Endothelial cell of umbilical vein (primary cell): ENCODE data around the gene NRAS. TPM values are rescaled to one million over a fixed set of nuclear protein-coding genes. Genes with fewer than 3 reads are reported as not detected.

ENCODE experiments used
- BruUV-seq: library from RNA; stranded (reverse); fragments of 400-500 nt; replicated peaks from 2 replicates; lab custom pipeline; 2021; lab: Mats Ljungman, UMichigan
- CTCF ChIA-PET: fragments of 300-600, 350-600 bp; sonication (Branson Sonifier 250); formaldehyde crosslinking; loops from one replicate; lab custom pipeline; 2021; ENCODE audit warnings: antibody characterized with exemption, inconsistent platforms; lab: Charles Lee
- POLR2A ChIA-PET: fragments of 300-600, 350-600 bp; sonication (Branson Sonifier 250); formaldehyde crosslinking; loops from one replicate; lab custom pipeline; 2021; ENCODE audit warnings: antibody characterized with exemption, inconsistent platforms; lab: Charles Lee
- DNase-seq: peaks from one replicate; pipeline ENCODE4 v3.0.0-alpha.2; 2011; ENCODE audit warnings: low read depth, low spot score
- FAIRE-seq: peaks from 2 replicates; lab custom pipeline; 2011; peaks lifted over from hg19 to GRCh38; lab: Jason Lieb, UNC
- H2AFZ ChIP-seq: 2 replicates; pipeline ENCODE4 v1.6.0; 2012; ENCODE audit warnings: low read depth, low read length, control low read depth, inconsistent platforms
- H3K27ac ChIP-seq: 2 replicates; pipeline ENCODE4 v1.5.1; 2011; ENCODE audit warnings: low read depth, mild to moderate bottlenecking, control low read depth, low read length, moderate library complexity; ENCODE audit not compliant: insufficient read depth
- H3K27me3 ChIP-seq, 2 experiments: 2 replicates each; pipeline versions ENCODE4 v1.6.0 to v1.6.1; 2011; ENCODE audit warnings: low read length in 2 of 2, mixed read lengths in 1 of 2; ENCODE audit not compliant: control insufficient read depth in 2 of 2, insufficient read depth in 2 of 2
- H3K36me3 ChIP-seq, 2 experiments: 2 replicates in 1 of 2; 3 replicates in 1 of 2; pipeline ENCODE4 v1.5.1; 2011; ENCODE audit warnings: low read length in 2 of 2, mild to moderate bottlenecking in 1 of 2, moderate library complexity in 1 of 2; ENCODE audit not compliant: control insufficient read depth in 2 of 2, insufficient read depth in 2 of 2; ENCODE audit errors: extremely low read depth in 1 of 2
- H3K4me1 ChIP-seq: 3 replicates; pipeline ENCODE4 v1.5.1; 2011; ENCODE audit warnings: mild to moderate bottlenecking, low read length; ENCODE audit not compliant: control insufficient read depth, insufficient read depth; ENCODE audit errors: extremely low read depth
- H3K4me2 ChIP-seq: 2 replicates; pipeline ENCODE4 v1.6.1; 2011; ENCODE audit warnings: low read length, control low read depth, mixed read lengths; ENCODE audit not compliant: insufficient read depth
- H3K4me3 ChIP-seq, 3 experiments: fragments of 200-600 bp in 1 of 3; sonication (generic), shearing (Covaris generic) in 1 of 3; replicated peaks in 1 of 3; 2 replicates each; pipeline ENCODE4 v1.5.1; 2011 to 2016; ENCODE audit warnings: control low read depth in 3 of 3, low read length in 3 of 3, mild to moderate bottlenecking in 2 of 3, inconsistent platforms in 1 of 3, low read depth in 1 of 3, moderate library complexity in 1 of 3; ENCODE audit not compliant: insufficient read depth in 1 of 3
- H3K79me2 ChIP-seq: 2 replicates; pipeline ENCODE4 v1.6.0; 2012; ENCODE audit warnings: low read length, inconsistent platforms; ENCODE audit not compliant: control insufficient read depth, insufficient read depth
- H3K9ac ChIP-seq: replicated peaks from 2 replicates; pipeline ENCODE3; 2011; ENCODE audit warnings: low read length, control low read depth; ENCODE audit not compliant: insufficient read depth; ENCODE audit errors: extremely low read depth
- H3K9me1 ChIP-seq: replicated peaks from 3 replicates; pipeline ENCODE4 v1.6.0; 2011; ENCODE audit warnings: mild to moderate bottlenecking, low read length; ENCODE audit not compliant: control insufficient read depth, insufficient read depth; ENCODE audit errors: extremely low read depth
- H3K9me3 ChIP-seq: replicated peaks from 2 replicates; pipeline ENCODE4 v1.5.1; 2012; ENCODE audit warnings: low read length, inconsistent platforms; ENCODE audit not compliant: control insufficient read depth, insufficient read depth
- H4K20me1 ChIP-seq: replicated peaks from 2 replicates; pipeline ENCODE3; 2011; ENCODE audit warnings: mild to moderate bottlenecking, low read length; ENCODE audit not compliant: control insufficient read depth, insufficient read depth; ENCODE audit errors: extremely low read depth
- CTCF ChIP-seq, 2 donors: IDR thresholded peaks; 1 replicate in 1 of 2; 2 replicates in 1 of 2; pipeline ENCODE4 v1.5.1; 2011; ENCODE audit warnings: low read length in 2 of 2, mild to moderate bottlenecking in 2 of 2, moderate library complexity in 2 of 2, control low read depth in 1 of 2, inconsistent platforms in 1 of 2, low read depth in 1 of 2; ENCODE audit not compliant: insufficient read depth in 1 of 2; ENCODE audit errors: extremely low read depth in 1 of 2
- EZH2 ChIP-seq: IDR thresholded peaks from 2 replicates; pipeline ENCODE4 v1.6.1; 2012; ENCODE audit warnings: borderline replicate concordance, low read depth, mild to moderate bottlenecking, moderate library complexity, low read length, inconsistent platforms; ENCODE audit not compliant: severe bottlenecking
- GATA2 ChIP-seq: IDR thresholded peaks from 2 replicates; pipeline ENCODE4 v1.7.0; 2011; ENCODE audit warnings: low read depth, mild to moderate bottlenecking, moderate library complexity, mixed read lengths, low read length; ENCODE audit not compliant: insufficient read length, insufficient read depth
- JUN ChIP-seq: IDR thresholded peaks from 2 replicates; pipeline ENCODE4 v1.6.1; 2011; ENCODE audit warnings: borderline replicate concordance, low read depth; ENCODE audit not compliant: insufficient read length, insufficient read depth
- MAX ChIP-seq: IDR thresholded peaks from 2 replicates; pipeline ENCODE4 v1.6.1; 2011; ENCODE audit not compliant: insufficient read depth, insufficient read length
- MYC ChIP-seq: IDR thresholded peaks from one replicate; pipeline ENCODE4 v1.6.1; 2011; ENCODE audit warnings: mild to moderate bottlenecking, low read depth, low read length
- POLR2A ChIP-seq: IDR thresholded peaks from 2 replicates; pipeline ENCODE4 v1.6.1; 2012; ENCODE audit warnings: low read depth, mild to moderate bottlenecking, control low read depth, low read length
- POLR2AphosphoS5 ChIP-seq: IDR thresholded peaks from 2 replicates; pipeline ENCODE4 v1.6.1; 2012; ENCODE audit warnings: low read depth, mild to moderate bottlenecking, control low read depth, low read length, moderate library complexity; ENCODE audit not compliant: insufficient read depth
- dilution Hi-C: fragments of 300-500 bp; cut with MboI; formaldehyde crosslinking; loops from one replicate; pipeline ENCODE4 v1.15.0; 2019; ENCODE audit warnings: low sequenced_read_pairs; ENCODE audit not compliant: extremely low pct_ligation_motif_present
- intact Hi-C: fragments of 100-400 bp; cut with micrococcal nuclease; formaldehyde crosslinking; loops from one replicate; pipeline ENCODE4 v1.10.0; 2022
- polyA plus RNA-seq, 4 experiments: library from polyadenylated mRNA; depleted of rRNA in 3 of 4; stranded (reverse) in 3 of 4; unstranded in 1 of 4; fragments of >200 nt; gene quantifications; 2 replicates each; pipeline versions ENCODE4 v1.2.1 to v1.2.3, GENCODE V29; 2011 to 2012; ENCODE audit warnings: missing spikeins in 1 of 4
- total RNA-seq: library from RNA; stranded (reverse); gene quantifications from 2 replicates; pipeline ENCODE4 v1.2.3, GENCODE V29; 2021

NRAS gene
- total and polyA plus RNA-seq, 2 donors (not counting 3 experiments of a cell fraction or from before 2014, with no cell fraction given): 29.4 to 76.5 TPM

DNA sequence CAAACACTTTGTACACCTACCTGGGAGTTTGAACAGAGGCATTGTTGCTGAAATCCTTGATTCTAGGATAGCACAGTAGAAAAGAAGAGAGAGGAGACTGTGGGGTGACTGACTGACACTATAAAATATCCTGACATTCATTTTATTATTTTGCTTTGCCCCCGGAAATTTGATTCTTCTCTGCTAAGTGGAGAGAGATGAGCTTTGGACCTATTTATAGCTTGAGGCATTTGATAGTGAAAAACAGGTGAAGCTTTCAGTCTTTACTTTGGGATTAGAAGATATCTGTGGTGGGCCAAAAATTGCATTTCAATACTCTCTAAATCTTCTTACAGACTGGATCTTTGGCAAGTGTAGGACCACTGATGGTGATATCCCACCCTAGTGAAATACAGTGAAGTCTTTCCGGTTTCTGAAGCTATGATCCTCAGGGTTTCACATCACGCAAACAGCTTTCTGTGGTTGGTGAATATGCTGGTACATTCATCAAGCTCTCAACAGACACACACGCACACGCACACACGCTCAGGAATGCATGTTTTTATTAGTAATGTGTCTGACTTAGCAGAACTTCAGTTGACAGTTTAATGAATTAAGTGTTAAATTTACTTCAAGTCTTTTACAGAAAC, 21.0 kb downstream of the NRAS start, which contains the start of gene AMPD1:
Gene AMPD1, minus strand, starts transcription at position 117 of the 629 bp plus-strand sequence. Its CDS starts 75 bp downstream, at position 42.
- Histone ChIP-seq H3K4me2 (no peak within 1 kb of the TSS), H3K9me1 (peaks cover 4% of the 10 kb centered on the region), H2AFZ (no peak within 1 kb of the TSS), H3K9me3 (no peaks in the 10 kb centered on the region), H3K27me3 (peaks cover 3 to 10% of the 10 kb centered on the region in 2 experiments), H3K27ac (no peak within 1 kb of the TSS), H3K9ac (no peak within 1 kb of the TSS), H3K79me2 (no peaks in the 10 kb centered on the region), H3K4me1 (no peaks in the 10 kb centered on the region), H3K36me3 (no peaks in the 10 kb centered on the region), H4K20me1 (no peaks in the 10 kb centered on the region), H3K4me3 (no peak within 1 kb of the TSS)
- TF ChIP-seq MYC: no peak
- no peak for TF ChIP-seq MAX
- no peak for TF ChIP-seq CTCF (IDR thresholded peaks at IDR 0.05; ENCODE audit: extremely low read depth in 1 of 2, insufficient read depth in 1 of 2, low read depth in 1 of 2, low read length in 2 of 2)
- no peak for TF ChIP-seq POLR2A
- TF ChIP-seq GATA2: no peak
- TF ChIP-seq EZH2: no peak
- no peak for TF ChIP-seq POLR2AphosphoS5
- no peak for TF ChIP-seq JUN
- intact Hi-C loops (no loop called here), dilution Hi-C loops (no loop called here)
- BruUV-seq: no TSS peak
- ChIA-PET CTCF (interaction anchor here (0.8 to 1.9 kb wide), 4 partner anchors 19 to 412 kb away, joined by 3 to 4 read pairs (median 3); no protein-coding TSS in a partner anchor), POLR2A (no interaction called here)
- FAIRE-seq (no peak), DNase-seq (no peak)
